HG02981 (cell line): Measurements from ENCODE around the gene OSBPL10.
"Not testable (repeated sequence)": the region's sequence is repeated elsewhere in the genome, so short reads cannot be mapped to it uniquely, and the experiment has no call there.

ENCODE experiments used
- ATAC-seq: cut with Tn5 transposase; IDR thresholded peaks from one replicate; pipeline ENCODE4 v1.9.1; 2021; ENCODE audit warnings: mild to moderate bottlenecking, moderate library complexity; ENCODE audit not compliant: unreplicated experiment

The OSBPL10 gene

GRCh38 chr3:31714495-31715280 is 266.4 kb downstream of the OSBPL10 start:
- ATAC-seq = no peak

GRCh38 chr3:31713816-31714215 is 267.2 kb downstream of the OSBPL10 start:
- ATAC-seq = no peak

DNA sequence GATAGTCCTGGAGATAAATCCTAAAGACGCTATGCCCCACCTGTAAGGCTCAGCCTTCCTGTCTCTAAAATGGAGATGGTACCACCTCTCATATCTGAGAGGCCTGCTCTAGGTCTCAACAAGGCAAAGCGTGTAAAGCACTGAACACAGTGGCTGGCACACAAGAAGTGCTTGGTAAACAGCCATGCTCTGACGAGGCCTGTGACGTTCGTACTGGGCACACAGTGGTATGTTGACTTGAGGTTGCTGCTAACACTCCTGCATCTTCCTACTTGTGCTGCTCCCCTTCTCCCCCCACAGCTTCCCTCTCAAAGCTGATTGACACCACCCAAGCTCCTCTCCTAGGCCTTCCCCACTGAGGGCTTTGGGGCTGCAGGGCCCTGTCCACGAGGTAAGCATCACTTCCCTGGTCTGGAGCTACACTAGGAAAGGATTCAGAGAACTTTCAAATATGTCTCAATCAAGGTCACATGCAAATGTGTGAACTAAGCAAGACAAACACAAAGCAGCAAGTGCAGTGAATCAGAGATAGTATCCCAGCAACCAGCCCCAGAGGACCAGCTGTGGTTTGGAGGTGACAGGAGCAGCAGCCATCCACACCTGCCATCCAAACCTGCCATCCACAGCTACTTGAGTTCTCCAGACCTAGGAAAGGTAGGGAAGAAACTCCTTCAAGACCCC is 270.8 kb downstream of the OSBPL10 start:
- ATAC-seq = no peak

GRCh38 chr3:31709526-31709925 is 271.5 kb downstream of the OSBPL10 start:
- no peak for ATAC-seq

DNA sequence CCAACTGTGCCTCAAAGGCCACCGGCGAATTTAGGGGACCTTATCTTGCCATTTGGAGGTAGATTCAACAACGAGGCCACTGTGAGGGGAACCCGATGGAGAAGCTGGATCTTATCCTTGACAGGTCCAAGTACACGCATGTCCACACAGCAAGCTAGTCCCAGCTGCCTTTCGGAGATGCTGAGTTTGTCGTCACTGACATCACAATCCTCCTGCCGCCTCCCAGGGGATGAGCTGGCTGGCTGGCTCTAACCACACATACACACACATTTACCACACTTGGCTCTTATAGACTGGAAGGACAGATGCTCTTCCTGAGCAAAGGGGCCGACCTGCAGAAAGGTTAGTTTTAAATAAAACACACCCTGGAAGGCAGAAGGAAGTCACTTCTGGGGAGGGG is 272.1 kb downstream of the OSBPL10 start:
- ATAC-seq = no peak

GRCh38 chr3:31707286-31707685 is 273.8 kb downstream of the OSBPL10 start:
- ATAC-seq = no peak

DNA sequence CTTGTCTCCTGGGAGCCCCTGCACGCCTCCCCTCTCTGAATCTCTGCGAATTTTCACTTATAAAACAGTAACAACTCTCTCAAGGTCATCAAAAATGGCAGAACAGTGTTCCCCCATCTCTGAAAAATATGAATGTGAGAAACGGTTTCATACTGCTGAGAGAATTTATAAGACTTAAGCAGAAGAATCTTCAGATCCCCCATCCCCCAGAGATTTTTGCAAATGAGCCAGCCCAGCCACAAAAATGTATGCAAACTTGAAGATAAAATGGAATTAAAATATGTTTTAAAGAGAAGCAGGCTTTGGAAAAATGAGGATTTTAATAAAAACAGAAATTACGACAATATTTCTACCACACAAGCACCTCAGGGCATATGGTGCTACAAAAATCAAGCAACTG is 275.3 kb downstream of the OSBPL10 start:
- no peak for ATAC-seq

- ATAC-seq = no peak
These were observed 276.4 kb downstream of the OSBPL10 start for GRCh38 chr3:31704591-31705179.

DNA sequence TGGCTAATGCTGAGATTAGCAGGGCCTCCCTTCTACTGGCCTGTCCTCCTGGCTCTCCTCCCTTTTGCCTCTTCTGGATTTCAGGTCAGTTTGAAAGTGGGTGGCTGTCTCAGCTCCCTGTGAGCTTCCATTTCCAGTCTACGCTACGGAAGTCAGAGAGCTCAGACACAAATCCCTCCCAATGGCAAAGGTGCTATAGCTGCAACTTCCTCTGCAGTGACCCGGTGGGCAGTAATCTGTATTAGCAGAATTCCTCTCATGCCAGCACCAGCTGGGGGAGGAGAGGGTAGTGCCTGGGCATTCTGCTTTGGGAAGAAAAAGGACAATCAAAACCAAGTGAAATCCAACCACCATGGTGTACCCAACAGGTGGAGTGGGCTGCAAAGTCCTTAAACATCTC is 276.9 kb downstream of the OSBPL10 start:
- no peak for ATAC-seq

GRCh38 chr3:31701286-31701685 is 279.8 kb downstream of the OSBPL10 start:
- no peak for ATAC-seq

- no peak for ATAC-seq
These were observed 281.6 kb downstream of the OSBPL10 start for GRCh38 chr3:31699309-31699953.

- ATAC-seq = no peak
These were observed 284.1 kb downstream of the OSBPL10 start for GRCh38 chr3:31696815-31697548.

- ATAC-seq = no peak
These were observed 285.1 kb downstream of the OSBPL10 start for GRCh38 chr3:31696009-31696297.

DNA sequence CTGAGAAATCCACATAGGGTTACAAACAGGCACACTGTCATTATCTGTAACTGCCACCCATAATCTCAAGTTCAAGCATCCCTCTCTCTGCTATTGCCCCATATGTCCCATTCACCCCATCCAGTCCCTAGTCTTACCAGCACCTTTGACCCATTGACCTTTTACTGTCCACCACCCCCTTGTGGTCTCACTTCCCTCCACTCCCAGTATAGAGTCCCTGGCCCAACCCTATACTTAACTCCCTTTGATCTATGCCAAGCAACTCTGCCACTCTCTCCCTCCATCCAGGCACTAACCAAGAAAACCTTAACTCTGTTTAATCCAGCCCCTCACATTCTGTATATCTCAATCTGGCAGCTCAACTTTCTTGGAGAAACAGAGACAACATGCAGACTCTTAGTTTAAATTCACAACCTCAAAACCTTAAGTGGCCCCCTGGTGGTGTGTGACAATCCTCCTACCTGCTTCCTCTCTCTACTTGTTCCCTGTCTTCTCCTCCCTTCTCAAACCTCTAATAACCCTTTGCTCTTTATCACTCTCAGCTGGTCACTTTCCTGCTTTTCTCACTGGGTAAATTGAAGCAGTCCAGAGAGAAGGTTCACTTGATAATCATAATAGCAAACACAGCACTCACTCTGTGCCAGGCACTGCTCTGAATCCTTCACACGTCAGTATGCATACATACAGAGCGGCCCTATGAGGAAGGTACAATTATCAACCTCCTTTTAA is 285.6 kb downstream of the OSBPL10 start:
- no peak for ATAC-seq

GRCh38 chr3:31693346-31693745 is 287.7 kb downstream of the OSBPL10 start:
- ATAC-seq = no peak

DNA sequence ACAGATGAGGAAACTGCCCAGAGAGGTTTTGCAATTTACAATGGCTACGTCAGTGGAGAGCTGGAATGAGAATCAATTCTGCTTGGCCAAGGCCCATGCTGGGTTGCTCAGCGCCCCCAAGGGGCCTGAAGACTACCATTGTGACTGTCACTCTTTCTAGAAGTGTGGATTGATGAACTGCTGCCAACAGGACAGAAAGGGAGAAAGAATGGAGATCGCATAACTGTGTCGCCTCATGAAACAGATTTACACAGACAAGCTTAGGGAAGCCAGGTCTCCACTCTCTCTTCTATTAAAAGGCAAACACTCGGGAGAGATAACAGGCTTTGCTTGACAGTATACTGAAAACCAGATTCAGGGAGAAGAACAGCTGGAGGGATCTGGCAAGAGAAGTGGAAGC is 288.3 kb downstream of the OSBPL10 start:
- ATAC-seq = no peak

- no peak for ATAC-seq
These were observed 290.3 kb downstream of the OSBPL10 start for GRCh38 chr3:31690771-31691170.

GRCh38 chr3:31689523-31689922 is 291.5 kb downstream of the OSBPL10 start:
- not testable (repeated sequence) for ATAC-seq

GRCh38 chr3:31688984-31689383 is 292.1 kb downstream of the OSBPL10 start:
- no peak for ATAC-seq

DNA sequence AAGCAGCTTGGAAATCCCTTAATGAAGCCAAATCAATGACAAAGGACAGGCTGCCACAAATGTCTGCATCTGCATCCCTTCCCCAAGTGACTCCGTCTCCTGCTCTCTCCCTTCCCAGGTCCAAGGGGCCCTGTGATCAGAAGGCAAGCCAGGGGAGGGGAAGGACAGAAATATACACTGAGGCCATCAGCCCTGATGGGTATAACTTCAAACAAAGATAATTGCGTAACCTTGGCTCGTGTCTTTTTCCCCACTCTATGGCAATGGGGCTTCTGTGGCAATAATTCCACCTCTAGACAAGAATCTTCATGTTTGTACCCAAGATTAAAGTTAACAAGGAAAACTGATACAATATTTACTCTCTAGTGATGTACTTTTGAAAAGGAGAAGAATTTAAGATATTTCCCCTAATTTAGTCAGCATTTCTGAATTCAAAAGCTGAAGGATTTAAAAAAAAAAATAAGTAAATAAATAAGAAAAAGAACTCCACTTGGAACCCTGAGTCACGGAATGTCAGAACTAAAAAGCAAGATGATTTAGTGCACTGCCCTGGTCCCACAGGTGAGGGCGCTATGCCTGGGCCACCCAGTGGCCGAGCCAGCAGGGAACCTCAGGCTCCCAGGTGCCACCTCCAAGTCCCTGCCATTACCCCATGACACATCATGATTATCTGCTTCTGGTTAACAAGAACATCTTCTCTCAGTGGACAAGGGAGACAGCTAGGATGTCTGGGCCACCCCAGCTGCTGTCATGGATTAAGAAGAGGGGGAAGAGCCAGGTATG is 293.9 kb downstream of the OSBPL10 start:
- no peak for ATAC-seq
